Activated CD8-positive, alpha-beta T cell treated with anti-CD3 and anti-CD28 coated beads, Interleukin-2, amount 10 ng/mL, durations not matched to agents 7 days and 5 days (primary cell): ENCODE measurements around the gene INPP4A. TPM values are rescaled to one million over a fixed set of nuclear protein-coding genes. Genes with fewer than 3 reads are reported as not detected.

ENCODE experiments used
- ATAC-seq: fragments of 150-1000 bp; cut with Tn5 transposase; one replicate; pipeline ENCODE4 v1.10.0; 2021; ENCODE audit warnings: moderate library complexity
- CTCF ChIA-PET: fragments of 350-600 bp; sonication (Branson Sonifier 250); formaldehyde crosslinking; loops from one replicate; lab custom pipeline; 2021; ENCODE audit warnings: antibody characterized with exemption; lab: Charles Lee
- POLR2A ChIA-PET: fragments of 350-600 bp; sonication (Branson Sonifier 250); formaldehyde crosslinking; loops from one replicate; lab custom pipeline; 2021; ENCODE audit warnings: antibody characterized with exemption; lab: Charles Lee
- DNase-seq: peaks from one replicate; pipeline ENCODE4 v3.0.0-alpha.2; 2020
- H3K27ac Mint-ChIP-seq: one replicate; pipeline ENCODE4 v1.8.0; 2021; ENCODE audit warnings: mild to moderate bottlenecking, mixed read lengths
- H3K27me3 Mint-ChIP-seq: one replicate; pipeline ENCODE4 v1.8.0; 2021; ENCODE audit warnings: low read depth, mixed read lengths
- H3K36me3 Mint-ChIP-seq: one replicate; pipeline ENCODE4 v1.8.0; 2021; ENCODE audit warnings: low read depth, mixed read lengths
- H3K4me1 Mint-ChIP-seq: one replicate; pipeline ENCODE4 v1.8.0; 2021; ENCODE audit warnings: low read depth, mixed read lengths
- H3K4me3 Mint-ChIP-seq: one replicate; pipeline ENCODE4 v1.8.0; 2021; ENCODE audit warnings: mild to moderate bottlenecking, mixed read lengths
- H3K9me3 Mint-ChIP-seq: one replicate; pipeline ENCODE4 v1.8.0; 2022; ENCODE audit warnings: mixed read lengths; ENCODE audit not compliant: insufficient read depth
- total RNA-seq, 2 experiments: library from RNA; stranded (reverse); gene quantifications; one replicate each; pipeline ENCODE4 v1.2.3, GENCODE V29; 2021

The INPP4A gene
- total RNA-seq, 2 experiments from 2014 or later = 152 to 157 TPM

DNA sequence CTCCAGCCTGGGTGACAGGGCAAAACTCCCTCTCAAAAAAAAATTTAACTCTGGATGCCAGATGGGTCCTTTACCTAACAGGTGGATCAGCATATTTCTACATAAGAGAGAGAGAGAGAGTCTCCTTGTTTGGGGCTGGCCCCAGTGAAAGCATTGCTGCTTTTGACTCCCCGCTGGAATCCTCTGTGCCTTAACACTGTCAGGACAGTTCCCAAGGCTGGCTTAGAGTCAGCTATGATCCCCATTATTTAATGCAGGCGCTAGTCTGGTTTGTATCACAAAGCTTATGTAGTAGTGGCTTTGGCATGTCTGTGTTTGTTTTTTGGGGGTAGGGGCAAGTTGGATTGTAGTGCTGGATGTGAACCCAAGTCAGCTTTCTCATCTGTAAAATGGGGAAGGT lies 9.4 kb downstream of the INPP4A start:
- Mint-ChIP-seq H3K9me3 (no peaks in the 10 kb centered on the region), H3K36me3 (peaks cover 66% of the 10 kb centered on the region), H3K27me3 (no peaks in the 10 kb centered on the region), H3K4me3 (peak overlapping the region; percentile 71), H3K27ac (peak overlapping the region; percentile 93), H3K4me1 (peaks cover 95% of the 10 kb centered on the region)
- ATAC-seq (no peak), DNase-seq (no peak)
- POLR2A ChIA-PET = interaction anchor here (1.4 to 3.7 kb wide), 2 partner anchors 11 to 34 kb away, joined by 3 to 28 read pairs; no protein-coding TSS in a partner anchor
- CTCF ChIA-PET = interaction anchor here (0.8 to 6.4 kb wide), 6 partner anchors 11 to 740 kb away, joined by 3 to 34 read pairs (median 4); no protein-coding TSS in a partner anchor

DNA sequence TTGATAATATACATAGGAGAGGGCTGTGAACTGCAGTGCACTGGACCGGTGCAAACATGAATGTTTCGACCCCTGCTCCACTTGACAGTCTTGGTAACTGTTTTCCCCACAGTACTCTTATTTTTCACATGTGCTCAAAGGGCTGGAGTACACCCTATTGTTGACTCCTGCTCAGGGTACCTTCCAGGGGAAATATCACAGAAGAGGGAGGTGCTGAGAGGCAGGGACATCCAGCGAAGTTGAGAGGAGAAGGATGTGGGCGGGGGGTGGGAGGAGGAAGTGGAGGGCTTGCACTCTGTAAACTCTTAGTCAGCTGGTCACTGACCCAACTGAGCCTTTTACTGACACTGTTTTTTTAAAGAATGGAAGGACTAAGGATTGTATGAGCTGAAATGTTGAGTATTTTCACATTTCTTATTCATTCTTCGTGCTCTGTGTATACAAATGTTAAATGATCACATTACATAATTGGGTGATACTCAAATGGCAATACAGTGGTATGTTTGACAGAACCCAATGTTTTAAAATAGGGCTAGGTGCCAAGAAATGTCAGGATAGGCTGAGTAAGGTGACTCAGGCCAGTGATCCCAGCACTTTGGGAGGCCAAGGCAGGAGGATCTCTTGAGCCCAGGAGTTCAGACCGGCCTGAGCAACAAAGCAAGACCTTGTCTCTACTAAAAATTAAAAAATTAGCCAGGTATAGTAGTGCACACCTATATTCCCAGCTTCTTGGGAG lies 10.0 kb downstream of the INPP4A start:
- ATAC-seq (peak; percentile 34), DNase-seq (no peak)
- POLR2A ChIA-PET = interaction anchor here (1.4 to 3.7 kb wide), 2 partner anchors 10 to 33 kb away, joined by 3 to 28 read pairs; no protein-coding TSS in a partner anchor
- peak overlapping the region; percentile 93 for H3K27ac Mint-ChIP-seq
- H3K4me1 Mint-ChIP-seq = peaks cover 95% of the 10 kb centered on the region
- peaks cover 68% of the 10 kb centered on the region for H3K36me3 Mint-ChIP-seq
- no peaks in the 10 kb centered on the region for H3K27me3 Mint-ChIP-seq
- CTCF ChIA-PET = interaction anchor here (0.8 to 6.4 kb wide), 7 partner anchors 8 to 740 kb away, joined by 3 to 34 read pairs (median 5); no protein-coding TSS in a partner anchor
- no peaks in the 10 kb centered on the region for H3K9me3 Mint-ChIP-seq
- H3K4me3 Mint-ChIP-seq = peak overlapping the region; percentile 71

DNA sequence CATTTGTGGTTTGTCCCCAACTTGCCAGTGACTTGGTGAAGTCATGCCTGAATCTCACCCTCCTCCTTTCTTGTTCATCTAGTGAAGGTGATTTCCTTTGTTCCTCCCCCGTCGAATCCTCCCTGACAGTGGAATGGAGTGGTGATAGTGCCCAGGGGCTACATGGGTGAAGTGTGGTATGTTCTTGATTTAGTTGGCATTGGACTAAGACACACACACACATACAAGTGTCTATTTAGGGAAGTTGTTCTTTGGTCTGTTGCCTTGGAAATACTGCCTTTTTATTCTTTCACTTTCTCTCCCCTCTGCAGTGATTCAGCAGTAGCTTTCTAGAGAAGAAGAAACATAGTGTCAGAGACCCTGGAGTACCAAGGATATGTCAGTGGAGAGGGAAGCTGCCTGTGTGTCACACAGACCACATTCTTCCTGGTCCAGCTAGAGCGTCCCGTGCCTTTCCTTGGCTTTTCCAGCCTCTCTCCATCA lies 10.9 kb downstream of the INPP4A start:
- peak; percentile 54 for ATAC-seq
- H3K9me3 Mint-ChIP-seq = no peaks in the 10 kb centered on the region
- DNase-seq = no peak
- no peaks in the 10 kb centered on the region for H3K27me3 Mint-ChIP-seq
- CTCF ChIA-PET = interaction anchor here (0.8 to 4.5 kb wide), 5 partner anchors 8 to 60 kb away, joined by 3 to 26 read pairs (median 7); no protein-coding TSS in a partner anchor
- peaks cover 95% of the 10 kb centered on the region for H3K4me1 Mint-ChIP-seq
- H3K36me3 Mint-ChIP-seq = peaks cover 63% of the 10 kb centered on the region
- POLR2A ChIA-PET = interaction anchor here (1.0 to 3.7 kb wide), 2 partner anchors 9 to 10 kb away, joined by 6 to 28 read pairs; no protein-coding TSS in a partner anchor
- H3K4me3 Mint-ChIP-seq = peak overlapping the region; percentile 71
- peak overlapping the region; percentile 93 for H3K27ac Mint-ChIP-seq

DNA sequence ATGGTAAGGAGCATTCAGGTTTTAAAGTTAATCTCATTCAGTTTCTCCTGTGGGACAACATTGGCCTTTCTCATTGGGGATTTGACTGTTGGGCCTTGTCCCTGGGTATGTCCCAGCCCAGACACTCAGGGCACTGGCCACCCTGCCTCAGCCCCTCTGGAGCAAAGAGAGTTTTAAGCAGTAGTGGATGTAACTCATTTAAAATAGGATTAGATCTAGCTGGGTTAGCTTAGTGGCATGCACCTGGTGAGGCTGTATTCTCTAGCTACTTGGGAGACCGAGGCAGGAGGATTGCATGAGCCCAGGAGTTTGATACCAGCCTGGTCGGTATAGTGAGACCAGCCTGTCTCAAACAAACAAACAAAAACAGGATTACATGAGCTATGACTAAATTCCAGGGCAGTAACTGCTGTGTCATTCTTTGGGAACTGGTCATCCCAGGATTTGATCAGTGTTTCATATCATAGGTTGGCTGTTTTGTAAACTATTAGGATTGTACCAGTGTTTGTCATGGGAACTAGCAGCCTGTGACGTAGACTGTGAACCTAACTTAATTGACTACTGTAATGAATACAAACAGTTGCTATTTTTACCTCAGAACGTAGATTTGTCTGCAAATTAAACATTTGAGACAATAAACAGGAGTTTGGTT lies 12.5 kb downstream of the INPP4A start:
- Mint-ChIP-seq H3K27ac (peak overlapping the region; percentile 12), H3K4me3 (no peak overlapping the region), H3K4me1 (peaks cover 95% of the 10 kb centered on the region), H3K27me3 (no peaks in the 10 kb centered on the region), H3K9me3 (no peaks in the 10 kb centered on the region), H3K36me3 (peaks cover 62% of the 10 kb centered on the region)
- DNase-seq (no peak), ATAC-seq (no peak)
- CTCF ChIA-PET = interaction anchor here (1.1 to 4.5 kb wide), 5 partner anchors 8 to 72 kb away, joined by 4 to 26 read pairs (median 5); no protein-coding TSS in a partner anchor
- POLR2A ChIA-PET = interaction anchor here (3.7 kb wide), 1 partner anchor 8 kb away, joined by 28 read pairs; no protein-coding TSS in a partner anchor

DNA sequence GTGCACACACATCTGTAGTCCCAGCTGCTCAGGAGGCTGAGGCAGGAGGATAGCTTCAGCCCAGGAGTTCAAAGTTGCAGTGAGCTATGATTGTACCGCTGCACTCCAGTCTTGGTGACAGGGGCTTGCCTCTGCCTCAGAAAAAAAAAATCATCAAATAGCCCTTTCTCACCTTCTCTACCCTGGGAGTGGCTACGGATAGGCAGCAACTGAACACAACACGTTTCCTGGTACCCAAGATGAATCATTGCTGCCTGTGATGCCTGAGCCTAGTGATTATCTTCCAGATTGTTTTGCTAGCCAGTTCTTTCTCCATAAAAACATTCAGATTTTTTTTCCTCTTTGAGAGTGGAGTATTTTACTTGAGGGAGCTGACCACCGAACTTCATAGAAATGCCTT lies 13.5 kb downstream of the INPP4A start:
- CTCF ChIA-PET = interaction anchor here (1.0 to 4.5 kb wide), 4 partner anchors 11 to 61 kb away, joined by 3 to 26 read pairs (median 4); no protein-coding TSS in a partner anchor
- peaks cover 92% of the 10 kb centered on the region for H3K4me1 Mint-ChIP-seq
- POLR2A ChIA-PET = interaction anchor here (0.5 to 1.4 kb wide), 3 partner anchors 11 to 697 kb away, joined by 3 to 5 read pairs (median 3); partner anchors contain the start of genes LIPT1 and TSGA10
- no peaks in the 10 kb centered on the region for H3K9me3 Mint-ChIP-seq
- no peaks in the 10 kb centered on the region for H3K27me3 Mint-ChIP-seq
- H3K4me3 Mint-ChIP-seq = peak overlapping the region; percentile 29
- ATAC-seq = peak; percentile 42
- peak overlapping the region; percentile 97 for H3K27ac Mint-ChIP-seq
- DNase-seq = peak; percentile 64
- peaks cover 59% of the 10 kb centered on the region for H3K36me3 Mint-ChIP-seq

DNA sequence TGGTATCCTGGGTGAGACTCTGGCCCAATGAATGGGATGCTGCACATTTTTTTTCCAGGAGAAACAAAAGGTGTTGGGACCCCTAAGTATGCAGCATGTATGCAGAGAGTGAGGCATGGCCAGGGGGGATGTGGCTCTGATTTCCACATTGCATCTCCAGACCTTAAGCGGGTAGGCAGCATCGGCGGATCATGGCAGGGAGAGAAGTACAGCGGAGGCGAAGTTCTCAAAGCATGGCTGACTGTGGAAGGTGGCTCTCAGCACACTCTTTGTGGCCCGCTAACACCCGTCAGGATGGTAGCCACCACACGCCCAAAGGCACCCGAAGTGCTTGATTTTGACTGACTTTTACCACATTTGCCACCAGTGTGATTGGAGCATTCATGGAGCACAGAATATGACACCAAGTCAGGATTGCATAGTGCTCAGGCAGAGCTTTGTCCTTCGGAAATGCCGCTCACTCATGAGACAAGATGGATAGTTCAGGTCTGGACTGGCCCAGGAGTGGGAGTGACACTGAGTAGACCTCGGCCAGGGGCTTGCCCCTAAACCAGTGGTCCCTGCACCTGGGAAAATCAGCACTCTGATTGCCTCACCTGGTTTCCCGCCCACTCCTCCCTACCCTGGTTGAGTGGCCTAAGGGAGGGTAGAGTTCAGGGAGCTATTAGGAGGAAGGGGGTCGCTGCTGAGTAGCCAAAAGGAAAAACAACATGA lies 14.2 kb downstream of the INPP4A start:
- Mint-ChIP-seq H3K27ac (peak overlapping the region; percentile 97), H3K4me3 (peak overlapping the region; percentile 29), H3K9me3 (no peaks in the 10 kb centered on the region), H3K36me3 (peaks cover 57% of the 10 kb centered on the region), H3K27me3 (no peaks in the 10 kb centered on the region), H3K4me1 (peaks cover 92% of the 10 kb centered on the region)
- CTCF ChIA-PET = interaction anchor here (1.0 to 4.5 kb wide), 6 partner anchors 12 to 60 kb away, joined by 3 to 26 read pairs (median 4); no protein-coding TSS in a partner anchor
- no peak for DNase-seq
- ATAC-seq = no peak
- POLR2A ChIA-PET = interaction anchor here (0.9 to 1.4 kb wide), 2 partner anchors 11 to 33 kb away, joined by 3 to 5 read pairs; no protein-coding TSS in a partner anchor

DNA sequence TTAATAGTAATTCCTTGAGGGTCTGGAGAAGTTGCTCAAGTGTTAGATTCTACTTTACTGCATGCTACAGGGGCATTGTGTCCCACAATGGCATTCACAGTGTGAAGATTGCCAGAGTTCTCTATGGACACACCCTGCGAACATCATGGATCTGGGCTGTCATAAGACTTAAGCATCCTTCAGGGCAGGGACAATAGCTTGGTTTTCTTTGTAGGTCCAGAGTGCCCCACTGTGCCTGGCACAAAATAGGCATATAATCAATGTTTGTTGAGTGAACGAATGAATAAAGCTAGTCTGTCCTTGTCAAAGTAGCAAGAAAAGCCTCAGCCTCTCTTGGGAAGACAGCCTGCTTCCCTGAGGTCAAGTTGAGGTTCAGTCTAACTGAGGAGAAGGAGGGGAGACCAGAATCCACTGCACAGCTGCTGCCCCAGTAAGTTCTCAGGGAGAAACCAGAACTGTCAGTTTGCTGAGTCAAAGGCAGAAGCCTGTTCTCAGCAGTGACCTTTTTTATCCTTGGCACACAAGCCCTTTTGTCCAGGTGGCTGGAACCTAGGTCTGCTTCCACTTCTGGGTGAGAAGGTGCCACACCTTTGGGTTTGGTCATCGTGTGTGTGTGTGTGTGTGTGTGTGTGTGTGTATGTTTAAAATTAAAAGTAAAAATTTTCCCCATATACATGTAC lies 15.0 kb downstream of the INPP4A start:
- ATAC-seq = no peak
- POLR2A ChIA-PET = interaction anchor here (0.6 to 1.4 kb wide), 3 partner anchors 12 to 311 kb away, joined by 3 to 5 read pairs (median 5); no protein-coding TSS in a partner anchor
- no peaks in the 10 kb centered on the region for H3K27me3 Mint-ChIP-seq

DNA sequence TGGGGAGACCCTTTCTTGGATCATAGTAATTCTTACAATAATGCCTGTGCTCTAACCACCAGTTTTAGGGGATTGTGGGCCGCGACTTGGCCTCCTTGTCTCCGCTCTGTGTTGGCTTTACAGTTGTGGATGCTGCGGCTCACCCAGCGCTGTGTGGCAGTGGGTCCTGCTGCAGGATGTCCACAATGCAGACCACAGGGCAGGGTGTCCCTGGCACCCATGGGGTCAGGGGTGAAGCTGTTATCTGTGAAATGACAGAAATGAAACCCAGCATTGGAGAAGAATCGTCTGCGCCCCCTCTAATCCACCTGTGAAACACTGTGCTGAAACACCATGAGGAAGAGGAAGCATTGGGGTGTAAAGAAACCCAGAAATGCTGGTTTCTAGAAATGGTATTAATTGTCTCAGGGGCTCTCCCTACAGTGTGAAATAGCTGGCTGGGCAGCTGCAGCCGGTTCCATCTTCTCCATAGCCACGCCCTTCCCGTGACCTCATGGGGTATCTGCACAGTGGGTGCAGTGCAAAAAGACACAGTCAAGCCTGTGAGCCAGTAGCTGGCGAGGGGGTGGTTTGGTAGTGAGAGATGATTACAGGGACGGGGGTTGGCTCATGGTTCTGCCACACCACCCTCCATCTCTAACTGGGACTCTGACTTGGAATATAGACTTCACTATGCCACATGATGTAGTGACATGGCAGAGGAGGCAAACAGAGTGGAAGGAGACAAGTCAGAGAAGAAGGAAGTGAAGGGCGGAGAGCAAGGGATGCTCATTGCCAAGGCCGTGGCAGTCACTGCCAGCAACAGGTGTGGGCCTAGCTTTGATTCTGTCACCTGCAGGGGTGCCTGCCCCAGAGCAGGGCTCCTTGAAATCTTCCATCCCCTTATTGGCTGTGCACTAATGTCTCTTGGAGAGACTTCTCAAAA lies 16.2 kb downstream of the INPP4A start:
- H3K27ac Mint-ChIP-seq = peak overlapping the region; percentile 97
- H3K4me3 Mint-ChIP-seq = peak overlapping the region; percentile 62
- POLR2A ChIA-PET = interaction anchor here (0.7 to 1.1 kb wide), 7 partner anchors 8 to 609 kb away, joined by 3 to 7 read pairs (median 3); no protein-coding TSS in a partner anchor
- H3K9me3 Mint-ChIP-seq = no peaks in the 10 kb centered on the region
- CTCF ChIA-PET = interaction anchor here (0.6 to 5.2 kb wide), 8 partner anchors 9 to 196 kb away, joined by 3 to 49 read pairs (median 6); no protein-coding TSS in a partner anchor
- ATAC-seq (peak; percentile 34), DNase-seq (peak; percentile 89)
- H3K36me3 Mint-ChIP-seq = peaks cover 63% of the 10 kb centered on the region
- H3K27me3 Mint-ChIP-seq = no peaks in the 10 kb centered on the region
- peaks cover 91% of the 10 kb centered on the region for H3K4me1 Mint-ChIP-seq

More for the DNA sequence above, 15.0 kb downstream of the INPP4A start:
- H3K4me1 Mint-ChIP-seq = peaks cover 92% of the 10 kb centered on the region
- CTCF ChIA-PET = interaction anchor here (1.0 kb wide), 2 partner anchors 36 to 46 kb away, joined by 3 to 4 read pairs; no protein-coding TSS in a partner anchor
- H3K9me3 Mint-ChIP-seq = no peaks in the 10 kb centered on the region
- peaks cover 62% of the 10 kb centered on the region for H3K36me3 Mint-ChIP-seq
- DNase-seq = peak; percentile 26
- H3K4me3 Mint-ChIP-seq = peak overlapping the region; percentile 62
- peak overlapping the region; percentile 97 for H3K27ac Mint-ChIP-seq

DNA sequence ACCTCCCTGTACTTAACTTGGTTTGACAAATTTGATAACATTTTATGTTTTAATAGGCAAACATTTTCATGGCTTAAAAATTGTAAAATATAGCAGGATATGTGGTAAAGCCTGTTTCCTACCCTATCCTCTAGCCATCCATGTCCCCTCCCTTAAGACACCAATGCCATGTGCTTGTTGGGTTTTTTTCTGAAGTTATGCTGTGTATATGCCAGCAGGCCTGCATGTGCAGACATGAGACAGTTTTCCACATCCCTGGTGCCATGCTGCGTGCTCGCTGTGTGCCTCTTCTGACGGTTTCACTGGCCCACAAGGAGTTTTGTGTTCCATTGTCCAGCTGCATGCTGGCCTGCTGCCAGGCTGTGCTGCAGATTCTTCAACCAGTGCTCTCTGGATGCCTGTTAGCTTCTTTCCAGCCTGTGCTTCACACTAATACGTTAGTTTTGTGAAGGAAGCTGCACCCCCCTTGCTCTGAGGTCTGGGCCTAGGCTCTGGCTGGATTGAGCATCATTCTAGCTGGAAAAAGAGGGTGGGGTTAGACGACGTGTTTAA lies 16.9 kb downstream of the INPP4A start:
- Mint-ChIP-seq H3K4me3 (peak overlapping the region; percentile 62), H3K36me3 (peaks cover 65% of the 10 kb centered on the region), H3K4me1 (peaks cover 93% of the 10 kb centered on the region), H3K27me3 (no peaks in the 10 kb centered on the region), H3K9me3 (peaks cover 2% of the 10 kb centered on the region), H3K27ac (peak overlapping the region; percentile 97)
- ATAC-seq = no peak
- POLR2A ChIA-PET = interaction anchor here (0.7 to 1.1 kb wide), 7 partner anchors 8 to 610 kb away, joined by 3 to 7 read pairs (median 3); no protein-coding TSS in a partner anchor
- CTCF ChIA-PET = interaction anchor here (0.6 to 5.2 kb wide), 6 partner anchors 10 to 49 kb away, joined by 3 to 49 read pairs (median 8); no protein-coding TSS in a partner anchor
- peak; percentile 19 for DNase-seq
